Activated T-helper 9 cell treated with anti-CD3 and anti-CD28 coated beads, Interleukin-2, amount 50 U/mL, for 16 hours (primary cell): Measurements from ENCODE around the gene CNGA1.

ENCODE experiments used
- DNase-seq: peaks from one replicate; pipeline ENCODE4 v3.0.0-alpha.2; 2020; ENCODE audit warnings: low read depth

The CNGA1 gene

DNA sequence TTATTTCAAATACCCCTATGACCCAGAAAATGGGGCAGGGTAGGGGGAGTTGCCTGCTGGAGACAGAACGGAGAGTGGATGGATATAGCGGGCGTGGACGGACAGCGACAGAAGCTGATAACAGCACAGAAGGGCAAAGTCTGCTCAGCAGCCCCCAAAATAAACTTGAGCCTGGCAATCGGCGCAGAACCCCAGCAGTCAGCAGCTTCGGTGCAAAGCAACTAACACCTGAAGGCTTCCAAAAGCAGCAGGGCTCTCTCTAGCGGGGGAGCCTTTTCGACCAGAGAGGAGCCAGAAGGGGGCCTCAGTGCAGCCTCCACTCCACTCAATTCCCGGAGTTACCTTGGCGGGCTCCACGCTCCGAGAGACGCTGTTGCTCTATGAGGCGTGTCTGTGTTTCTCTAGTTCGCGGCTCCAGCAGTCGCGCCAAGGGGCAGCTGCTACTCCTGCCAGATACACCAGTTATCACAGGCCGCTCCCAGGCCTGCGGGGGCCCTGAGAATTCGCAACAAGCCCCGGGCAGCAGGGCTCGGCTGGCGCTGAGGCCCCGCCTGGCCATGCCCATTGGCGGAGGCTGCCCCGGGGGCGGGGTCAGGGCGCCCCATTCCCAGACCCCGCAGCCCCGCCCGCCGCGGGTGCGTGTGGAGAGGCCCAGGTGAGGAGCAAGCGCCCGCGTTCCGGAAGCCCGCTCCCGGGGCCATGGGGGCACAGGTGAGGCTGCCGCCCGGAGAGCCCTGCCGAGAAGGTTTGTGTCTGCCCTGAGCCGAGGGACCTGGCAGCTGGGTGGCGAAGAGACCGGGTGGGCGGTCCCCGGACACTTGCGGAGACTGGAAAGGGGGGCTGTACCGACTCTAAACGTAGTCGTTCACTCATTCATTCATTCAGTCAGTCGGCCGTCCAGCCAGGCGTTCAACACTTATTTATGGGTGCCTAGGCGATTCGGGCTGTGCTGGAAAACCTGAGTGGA is at the start of gene CNGA1, which contains the start of gene NIPAL1:
Gene CNGA1 (minus strand): TSS at position 541 of the 967 bp plus-strand sequence. CDS start 63,992 bp downstream, outside the sequence.
Gene NIPAL1 (plus strand): TSS at position 632 of the 967 bp plus-strand sequence. CDS start 68 bp downstream, at position 700.
- peak; percentile 69 for DNase-seq

DNA sequence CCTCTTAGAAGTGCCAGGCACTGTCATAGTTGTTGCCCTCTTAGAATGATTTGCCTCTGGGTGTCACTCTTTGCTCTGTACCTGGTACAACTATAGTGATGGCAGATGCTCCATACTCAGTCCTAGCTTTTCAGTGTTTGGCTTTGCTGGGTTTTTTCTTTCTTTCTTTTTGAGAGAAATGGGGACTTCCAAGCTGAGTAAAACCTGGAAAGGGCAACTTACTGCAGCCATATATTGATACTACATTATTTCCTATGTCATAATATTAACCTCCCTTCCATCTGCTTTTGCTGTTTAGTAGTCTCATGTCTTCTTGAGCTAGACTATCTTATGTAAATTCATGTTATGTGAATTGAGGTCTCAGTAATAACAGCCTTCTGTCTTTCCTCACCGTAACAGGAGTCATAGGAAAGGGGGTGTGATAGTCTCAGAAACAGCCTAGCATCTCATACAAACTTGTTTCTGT is 49.1 kb upstream of the CNGA1 start:
- no peak for DNase-seq

DNA sequence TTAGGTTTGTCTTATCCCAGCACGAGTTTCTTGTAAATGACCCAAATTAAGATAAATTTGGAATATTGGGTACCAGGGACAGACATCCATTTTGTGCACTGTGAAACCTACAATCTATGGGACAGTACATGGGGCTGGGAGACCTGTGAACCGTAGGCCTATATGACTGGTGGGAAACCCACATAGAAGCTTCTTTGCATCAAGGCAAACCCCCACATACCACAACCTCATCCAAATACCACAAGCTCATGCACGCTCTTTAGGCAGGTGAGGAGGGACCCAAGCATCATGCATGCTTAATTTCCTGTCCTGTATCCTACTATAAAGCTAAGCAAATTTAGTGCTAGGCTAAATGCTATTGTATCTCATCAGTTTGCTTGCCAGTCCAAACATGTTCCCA is 47.9 kb upstream of the CNGA1 start:
- DNase-seq, result no peak

DNA sequence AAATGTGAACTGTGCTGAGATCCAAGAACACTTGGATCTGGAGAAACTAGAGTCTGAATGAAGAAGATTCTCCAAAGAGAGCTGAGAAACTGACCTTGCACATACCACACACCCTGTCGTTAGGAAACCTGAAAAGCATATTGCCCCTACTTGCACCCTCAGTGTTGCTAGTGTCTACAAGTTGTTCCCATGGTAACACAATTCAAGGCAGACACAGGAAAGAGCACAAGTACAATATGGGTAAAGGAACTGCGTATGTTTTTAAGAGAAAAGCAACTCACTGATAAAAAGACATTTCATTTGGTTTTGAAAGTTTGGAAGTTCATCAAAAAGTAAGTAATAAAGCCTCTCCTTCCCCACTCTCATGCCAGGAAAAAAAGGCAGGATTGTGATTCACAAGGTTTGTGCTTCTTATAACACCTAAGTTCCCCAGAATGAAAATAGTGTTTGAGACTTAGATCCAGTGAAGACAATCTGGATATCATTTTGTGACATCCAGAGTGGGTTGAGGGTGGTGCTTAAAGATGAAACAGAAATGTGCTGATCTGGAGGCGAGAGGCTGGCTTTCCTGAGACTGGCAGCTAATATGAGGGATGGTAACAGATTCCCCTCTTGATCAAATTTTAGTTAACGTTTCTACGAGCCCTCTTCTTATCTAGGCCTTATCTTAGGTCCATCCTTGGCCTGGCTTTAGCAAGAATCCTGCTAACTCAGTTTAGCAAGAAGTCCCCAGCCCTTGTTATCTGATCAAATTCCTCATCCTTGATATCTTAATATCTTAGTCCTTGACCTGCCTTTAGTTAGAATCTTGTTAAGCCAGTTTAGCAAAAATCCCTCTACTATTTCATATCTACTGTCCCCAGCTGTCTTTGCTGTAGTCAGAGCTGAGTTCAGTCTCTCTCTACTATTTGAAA is 42.4 kb upstream of the CNGA1 start:
- no peak for DNase-seq

DNA sequence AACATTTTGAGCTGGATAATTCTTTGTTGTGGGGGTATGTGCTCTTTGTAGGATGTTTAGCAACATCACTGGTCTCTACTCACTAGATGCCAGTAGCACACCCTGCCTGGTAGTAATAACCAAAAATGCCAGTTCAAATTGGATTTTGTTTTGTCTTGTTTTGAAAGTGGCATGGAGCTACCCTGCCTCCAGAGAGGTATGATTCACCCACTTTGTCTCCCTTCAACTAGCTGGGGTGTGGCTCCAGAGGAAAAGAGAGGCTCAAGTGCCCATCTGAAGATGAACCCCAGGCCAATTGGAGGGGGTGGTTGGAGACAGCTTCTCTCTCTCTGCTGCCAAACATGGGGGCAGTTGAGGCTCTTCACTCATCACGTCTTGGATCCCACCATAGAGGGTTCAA is 34.6 kb upstream of the CNGA1 start:
- no peak for DNase-seq

DNA sequence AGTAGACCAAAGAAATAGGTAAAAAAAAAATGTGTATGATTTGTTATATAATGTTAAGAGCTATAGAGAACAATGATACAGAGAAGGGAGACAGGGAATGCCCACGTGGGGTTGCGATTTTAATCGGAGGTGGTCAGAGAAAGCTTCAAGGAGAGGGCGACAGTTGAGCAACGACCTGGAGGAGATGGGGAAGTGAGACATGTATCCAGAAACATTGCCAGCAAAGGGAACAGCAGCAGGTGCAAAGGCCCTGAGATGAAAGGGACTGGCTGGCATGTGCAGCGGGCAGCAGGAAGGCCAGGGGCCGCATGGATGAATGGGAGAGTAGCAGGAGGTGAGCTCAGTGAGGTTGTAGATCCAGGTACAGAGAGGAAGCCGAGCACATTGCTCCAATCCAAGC is 33.0 kb upstream of the CNGA1 start:
- no peak for DNase-seq

DNA sequence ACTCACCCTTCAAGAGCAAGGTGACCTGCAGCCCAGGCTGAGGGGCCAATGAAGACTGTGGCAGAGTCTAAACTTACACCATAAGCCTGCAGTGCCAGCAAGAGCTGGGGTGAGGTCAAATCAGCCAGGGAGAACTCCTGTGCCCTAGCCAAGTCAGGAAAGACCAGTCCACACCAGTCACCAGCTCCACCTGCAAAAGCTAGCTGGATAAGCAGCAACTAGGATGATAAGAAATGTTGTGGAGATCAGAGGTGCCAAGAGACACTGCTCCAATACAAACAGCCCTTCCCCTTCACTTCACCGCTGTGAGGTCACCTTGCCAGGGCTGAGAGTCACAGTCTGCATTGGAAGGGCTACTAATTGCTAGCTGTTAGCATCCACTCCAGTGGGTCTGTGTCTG is 31.4 kb upstream of the CNGA1 start:
- DNase-seq, result no peak

DNA sequence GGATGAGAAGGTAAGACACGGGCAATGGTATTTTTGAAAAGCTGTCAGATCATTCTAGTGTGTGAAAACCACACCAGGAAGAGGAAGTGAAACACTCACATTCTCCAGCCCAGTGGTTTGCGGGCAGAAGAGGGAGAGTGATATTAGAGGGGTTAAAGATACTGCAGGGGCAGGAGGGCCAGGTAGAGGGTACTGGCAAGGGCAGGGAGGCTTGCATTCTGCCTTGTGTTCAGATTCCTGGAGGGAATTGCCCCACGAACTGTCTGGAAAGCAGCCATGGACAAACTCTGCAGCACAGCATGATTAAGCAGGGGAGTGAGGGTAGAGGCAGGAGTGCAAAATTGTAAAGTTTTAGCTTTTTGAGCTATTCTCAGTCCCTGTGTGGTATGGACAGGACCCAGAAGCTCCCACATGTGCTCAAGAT is 31.0 kb upstream of the CNGA1 start:
- DNase-seq, result peak; percentile 55

DNA sequence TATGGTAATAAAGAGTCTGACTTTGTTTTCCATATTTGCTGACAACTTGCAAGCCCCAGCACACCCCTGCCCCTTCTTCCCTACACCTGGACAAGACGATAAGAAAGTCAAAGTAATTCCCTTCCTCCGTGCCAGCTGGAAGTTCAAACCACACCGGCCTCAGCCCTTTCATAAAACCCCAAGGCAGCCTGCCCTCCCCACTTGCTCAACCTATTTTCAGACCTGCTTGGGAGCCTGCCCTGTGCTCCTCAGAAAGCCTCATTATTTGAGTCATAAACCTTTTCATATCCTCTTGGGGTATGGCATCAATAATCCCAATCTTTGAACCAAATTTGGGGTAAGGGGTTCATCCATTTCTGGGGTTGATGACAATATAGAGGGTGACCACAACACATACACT is 29.6 kb upstream of the CNGA1 start:
- no peak for DNase-seq

DNA sequence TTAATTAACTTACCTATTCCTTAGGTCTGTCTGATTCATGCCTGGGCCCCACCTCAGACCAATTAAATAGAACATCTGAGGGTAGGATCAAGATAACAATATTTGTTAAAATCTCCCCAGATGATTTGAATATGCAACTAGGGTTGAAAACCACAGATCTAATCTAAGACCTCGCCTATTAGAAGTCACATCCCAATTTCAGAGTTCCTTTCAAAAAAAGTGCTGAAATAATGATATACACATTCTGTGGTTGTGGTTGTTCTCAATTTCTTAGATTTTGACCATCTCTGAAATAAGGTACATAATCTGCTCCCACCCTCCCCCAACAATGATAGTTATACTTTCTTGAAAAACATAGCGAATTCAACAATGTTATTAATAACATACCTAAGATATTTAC is 27.8 kb upstream of the CNGA1 start:
- no peak for DNase-seq

DNA sequence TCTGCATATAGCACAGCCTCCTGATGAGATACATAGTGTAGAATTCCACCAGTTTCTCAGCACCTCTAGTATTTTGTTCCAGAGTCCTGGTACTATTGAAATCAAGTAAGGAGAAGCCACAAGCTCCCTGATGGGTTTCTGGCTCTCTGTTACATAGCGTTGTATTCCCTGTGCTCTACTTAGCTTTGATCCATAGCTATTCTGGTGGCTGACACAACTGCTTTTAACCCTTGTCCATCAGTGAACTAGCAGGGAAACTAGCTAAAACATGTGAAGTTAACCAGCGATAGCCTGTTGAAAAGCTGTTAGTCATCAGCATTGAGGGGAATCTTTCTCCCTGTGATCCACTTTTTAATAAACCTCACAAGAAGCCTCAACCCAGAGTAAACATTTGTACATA is 27.0 kb upstream of the CNGA1 start:
- DNase-seq, result no peak

DNA sequence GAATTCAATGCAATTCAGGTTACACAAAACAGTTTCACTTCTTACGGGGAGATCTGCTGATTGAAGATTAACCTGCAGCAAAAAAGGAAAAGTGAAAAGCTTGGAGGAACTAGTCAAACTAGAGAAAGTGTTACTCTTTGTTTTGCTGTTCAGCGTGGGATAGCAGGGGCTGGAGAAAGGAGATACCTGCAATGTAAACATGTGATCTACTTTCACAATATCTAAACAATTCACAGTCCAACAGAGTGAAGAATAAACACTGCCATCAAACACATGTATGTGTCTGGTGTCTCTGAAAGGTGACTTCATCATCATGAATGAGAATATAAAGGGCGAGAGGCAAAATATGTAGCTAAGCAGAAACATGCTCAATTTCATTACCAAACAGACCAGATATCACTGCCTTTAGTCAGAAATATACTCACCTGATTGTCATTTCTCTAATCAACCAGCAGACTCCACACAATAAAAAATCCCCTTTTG is 26.5 kb upstream of the CNGA1 start:
- DNase-seq, result no peak

DNA sequence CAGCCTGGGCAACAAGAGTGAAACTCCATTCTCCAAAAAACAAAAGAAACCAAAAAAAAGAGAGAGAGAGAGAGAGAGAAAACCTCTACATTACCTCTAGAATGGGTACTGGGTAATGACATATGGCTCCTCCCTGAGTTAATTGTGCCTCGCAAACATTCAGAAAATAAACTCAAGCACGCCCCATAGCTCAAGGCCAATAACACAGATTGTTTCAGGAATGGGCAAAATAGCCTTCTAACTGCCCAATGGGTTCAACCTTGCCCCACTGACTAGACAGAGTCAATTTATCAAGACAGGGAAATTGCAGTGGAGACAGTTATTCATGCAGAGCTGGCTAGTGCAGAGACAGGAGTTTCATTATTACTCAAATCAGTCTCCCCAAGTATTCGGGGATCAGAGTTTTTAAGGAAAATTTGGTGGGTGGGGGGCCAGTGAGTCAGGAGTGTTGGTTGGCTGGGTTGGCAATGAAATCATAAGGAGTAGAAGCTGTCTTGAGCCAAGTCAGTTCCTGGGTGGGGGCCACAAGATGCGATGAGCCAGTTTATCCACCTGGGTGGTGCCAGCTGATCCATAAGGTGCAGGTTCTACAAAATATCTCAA is 25.2 kb upstream of the CNGA1 start:
- no peak for DNase-seq

DNA sequence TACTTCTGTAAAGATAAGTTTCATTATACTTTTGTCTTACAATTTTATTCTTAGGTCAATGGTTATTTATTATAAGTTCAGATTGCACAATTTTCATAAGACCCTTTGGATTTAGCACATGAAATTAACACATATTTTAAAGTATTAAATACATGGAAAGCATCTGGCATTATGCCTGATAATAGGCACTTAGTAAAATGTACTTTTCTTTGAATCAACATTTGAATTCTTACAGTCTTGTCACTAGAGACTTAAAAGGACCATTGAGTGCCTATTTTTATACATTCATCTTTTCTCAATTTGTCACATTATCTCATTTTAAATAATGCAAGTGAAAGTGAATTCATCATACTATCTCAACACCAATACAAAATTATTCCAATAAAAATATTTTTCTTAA is 23.1 kb upstream of the CNGA1 start:
- DNase-seq, result no peak

DNA sequence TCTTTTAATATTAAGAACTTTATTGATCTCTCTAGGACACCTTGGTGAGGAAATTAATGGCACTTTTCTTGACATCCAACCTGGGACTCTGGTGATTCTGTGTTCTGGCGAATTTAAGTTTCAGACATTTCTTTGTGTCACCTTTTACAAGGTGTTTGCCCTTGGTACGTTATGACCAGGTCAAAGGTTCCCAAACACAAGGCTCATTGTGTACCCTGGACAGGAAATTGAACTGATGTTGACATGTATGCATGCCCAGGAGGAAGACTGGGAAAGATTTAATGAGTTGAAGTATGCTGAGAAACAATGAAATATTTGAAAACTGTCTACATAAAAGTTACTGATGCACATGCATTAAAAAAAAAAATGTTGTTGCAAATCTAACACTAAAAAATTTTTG is 22.2 kb upstream of the CNGA1 start:
- no peak for DNase-seq

DNA sequence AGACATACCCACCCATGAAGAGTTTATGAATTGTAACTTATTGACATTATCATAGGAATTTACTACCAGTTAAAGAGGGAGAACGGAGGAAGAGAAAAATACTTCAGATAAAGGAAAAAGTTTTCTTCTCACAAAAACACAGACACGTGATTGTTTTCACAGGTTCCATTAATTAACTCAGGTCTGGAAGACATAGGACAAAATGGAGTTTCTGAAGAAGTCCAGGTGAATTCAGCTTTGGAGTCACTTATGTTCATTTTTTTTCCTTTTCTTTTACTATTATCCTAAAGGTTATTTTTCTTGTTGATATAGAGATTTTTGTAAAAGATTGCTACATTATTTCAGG is 20.6 kb upstream of the CNGA1 start:
- DNase-seq, result no peak

DNA sequence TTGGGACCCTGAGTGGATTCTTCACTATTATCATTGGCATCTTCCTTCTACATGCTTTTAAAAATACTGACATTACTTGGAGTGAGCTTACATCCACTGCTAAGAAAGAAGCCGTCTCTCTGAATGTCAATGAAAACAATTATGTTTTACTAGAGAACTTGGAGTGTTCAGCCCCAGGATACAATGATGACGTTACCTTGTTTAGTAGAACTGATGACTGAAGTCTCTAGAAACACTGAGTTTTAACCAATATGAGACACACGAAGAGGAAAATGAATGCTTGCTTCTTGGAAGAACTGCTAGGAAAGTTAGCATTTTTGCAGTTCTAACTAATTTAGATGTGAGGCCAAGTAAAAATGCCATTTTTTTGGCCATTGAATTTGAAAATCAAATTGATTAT is 19.5 kb upstream of the CNGA1 start:
- no peak for DNase-seq

DNA sequence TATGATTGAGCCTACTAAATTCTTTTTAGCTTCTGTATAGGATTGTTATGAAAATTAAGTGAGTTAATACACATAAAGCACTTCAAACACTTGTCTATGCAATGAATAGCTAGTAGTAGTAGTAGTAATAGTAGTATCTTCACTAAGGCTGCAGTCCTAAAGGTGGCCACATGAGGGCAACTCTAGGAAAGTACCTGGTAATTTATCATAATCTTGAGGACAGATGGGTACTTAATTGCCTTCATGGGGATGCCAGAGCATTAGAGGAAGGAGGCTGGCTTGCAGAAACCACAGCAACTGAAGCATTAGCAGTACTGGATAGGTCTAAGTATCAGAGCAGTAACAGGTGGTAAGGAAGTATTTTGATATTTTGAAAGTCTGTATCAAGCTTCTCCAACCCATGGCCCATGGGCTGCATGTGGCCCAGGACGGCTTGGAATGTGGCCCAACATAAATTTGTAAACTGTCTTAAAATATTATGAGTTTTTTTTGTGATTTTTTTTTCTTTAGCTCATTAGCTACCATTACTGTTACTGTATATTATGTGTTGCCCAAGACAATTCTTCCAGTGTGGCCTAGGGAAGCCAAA is 17.4 kb upstream of the CNGA1 start:
- DNase-seq, result peak; percentile 31

DNA sequence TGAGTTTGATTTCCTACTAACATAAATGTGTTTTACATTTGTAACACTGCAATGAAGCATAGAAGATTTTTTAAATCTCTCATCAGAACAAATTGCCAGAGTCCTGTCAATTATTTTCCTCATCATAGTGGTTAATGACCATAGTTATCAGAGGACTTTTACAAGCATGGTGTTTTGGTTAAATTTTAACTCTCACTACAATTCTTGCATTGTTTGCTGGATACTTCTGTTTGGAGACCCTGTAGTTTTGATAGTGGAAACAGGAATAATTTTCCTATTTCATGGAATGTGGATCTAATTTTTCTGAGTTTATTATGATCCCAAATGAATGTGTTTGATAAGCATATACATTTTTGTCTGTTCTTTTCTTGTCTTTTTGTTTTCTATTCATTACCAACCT is 16.9 kb upstream of the CNGA1 start:
- DNase-seq, result no peak

DNA sequence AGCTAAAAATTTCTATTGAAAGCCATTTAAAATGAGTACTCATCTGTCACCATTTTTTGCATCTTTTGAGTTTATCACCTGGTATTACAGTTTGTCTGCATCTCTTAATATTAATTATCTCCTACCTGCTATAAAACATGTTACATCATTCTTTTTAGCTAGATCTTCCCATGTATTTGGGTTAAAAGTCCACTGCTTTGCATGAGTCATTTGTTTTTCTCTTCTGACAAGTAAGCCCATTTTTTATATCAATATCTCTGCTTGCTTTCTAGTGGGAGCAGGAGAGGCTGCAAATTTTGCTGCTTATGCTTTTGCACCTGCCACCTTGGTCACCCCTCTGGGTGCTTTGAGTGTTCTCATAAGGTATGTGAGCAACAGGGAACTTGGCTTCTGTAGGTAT is 16.2 kb upstream of the CNGA1 start:
- no peak for DNase-seq

DNA sequence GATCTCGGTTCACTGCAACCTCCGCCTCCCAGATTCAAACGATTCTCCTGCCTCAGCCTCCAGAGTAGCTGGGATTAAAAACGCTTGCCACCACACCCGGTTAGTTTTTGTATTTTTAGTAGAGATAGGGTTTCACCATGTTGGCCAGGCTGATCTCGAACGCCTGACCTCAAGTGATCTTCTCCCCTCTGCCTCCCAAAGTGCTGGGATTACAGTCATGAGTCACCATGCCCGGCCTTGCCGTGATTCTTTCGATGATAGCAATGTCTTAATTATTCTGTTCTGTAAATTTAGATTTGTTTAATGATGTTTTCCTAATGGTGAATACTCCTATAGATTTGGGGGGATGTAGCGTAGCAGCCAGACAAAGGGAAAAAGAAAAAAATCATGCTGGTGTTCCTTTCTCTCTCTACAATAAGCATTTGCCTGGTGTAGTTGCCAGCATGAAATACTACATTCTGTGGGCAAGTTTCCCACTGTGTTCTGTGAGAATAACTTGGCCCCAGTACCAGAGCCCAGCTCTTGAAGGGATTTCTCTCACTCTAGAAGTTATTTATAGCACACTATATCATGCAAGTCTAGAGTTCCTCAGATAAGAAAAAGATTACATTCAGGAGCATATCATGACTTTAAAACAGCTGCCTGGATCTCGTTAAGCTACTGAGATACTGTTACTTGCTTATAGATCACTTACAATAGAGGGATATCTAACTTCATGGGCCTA is 15.5 kb upstream of the CNGA1 start:
- DNase-seq, result no peak
